Retinal pigment epithelial cell (primary cell): ENCODE results near the gene AADAT.

Experiments used
- DNase-seq: peaks from one replicate; pipeline ENCODE4 v3.0.0-alpha.2; 2010; ENCODE audit warnings: low read depth
- H3K4me3 ChIP-seq: 2 replicates; pipeline ENCODE4 v1.5.1; 2011; ENCODE audit warnings: mild to moderate bottlenecking, low read length, control low read depth, moderate library complexity
- TF ChIP-seq, protein P1 (sequence below): conservative IDR thresholded peaks from 2 replicates; pipeline ENCODE4 v1.5.1; 2011; ENCODE audit warnings: low read depth, low read length, control low read depth, inconsistent platforms

AADAT gene

DNA sequence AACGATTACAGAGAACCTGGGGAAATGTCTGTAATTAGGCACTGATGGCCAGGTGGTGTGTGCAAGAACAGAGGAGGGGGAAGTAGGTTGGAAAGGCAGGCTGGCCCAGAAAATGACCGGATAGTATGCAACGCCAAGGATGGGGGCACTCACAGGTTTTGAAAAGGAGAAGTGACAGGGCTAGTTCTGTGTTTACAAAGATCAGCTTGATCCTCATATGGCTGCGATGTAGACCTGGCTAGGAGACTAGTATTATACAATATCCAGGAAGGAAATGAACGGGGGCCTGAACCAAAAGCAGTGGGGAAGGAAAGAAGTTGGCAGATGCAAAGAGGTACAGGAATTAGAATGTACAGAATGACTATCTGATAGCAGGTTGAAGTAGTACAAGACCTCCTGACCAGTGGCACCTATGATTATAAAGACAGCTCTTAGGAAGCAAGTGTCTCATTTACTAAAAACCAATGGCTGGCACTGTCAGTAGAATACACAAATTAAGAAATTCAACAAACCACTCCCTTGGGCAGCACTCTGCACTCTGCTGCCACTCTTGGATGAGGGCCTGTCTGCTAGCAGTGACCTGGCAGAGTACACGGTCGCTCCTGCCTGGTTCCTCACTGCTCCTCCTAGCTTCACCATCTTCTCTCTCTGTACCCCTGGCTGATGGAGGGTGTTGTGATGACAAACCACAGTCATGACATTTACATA, 77.7 kb downstream of the AADAT start:
- TF ChIP-seq, protein P1, sequence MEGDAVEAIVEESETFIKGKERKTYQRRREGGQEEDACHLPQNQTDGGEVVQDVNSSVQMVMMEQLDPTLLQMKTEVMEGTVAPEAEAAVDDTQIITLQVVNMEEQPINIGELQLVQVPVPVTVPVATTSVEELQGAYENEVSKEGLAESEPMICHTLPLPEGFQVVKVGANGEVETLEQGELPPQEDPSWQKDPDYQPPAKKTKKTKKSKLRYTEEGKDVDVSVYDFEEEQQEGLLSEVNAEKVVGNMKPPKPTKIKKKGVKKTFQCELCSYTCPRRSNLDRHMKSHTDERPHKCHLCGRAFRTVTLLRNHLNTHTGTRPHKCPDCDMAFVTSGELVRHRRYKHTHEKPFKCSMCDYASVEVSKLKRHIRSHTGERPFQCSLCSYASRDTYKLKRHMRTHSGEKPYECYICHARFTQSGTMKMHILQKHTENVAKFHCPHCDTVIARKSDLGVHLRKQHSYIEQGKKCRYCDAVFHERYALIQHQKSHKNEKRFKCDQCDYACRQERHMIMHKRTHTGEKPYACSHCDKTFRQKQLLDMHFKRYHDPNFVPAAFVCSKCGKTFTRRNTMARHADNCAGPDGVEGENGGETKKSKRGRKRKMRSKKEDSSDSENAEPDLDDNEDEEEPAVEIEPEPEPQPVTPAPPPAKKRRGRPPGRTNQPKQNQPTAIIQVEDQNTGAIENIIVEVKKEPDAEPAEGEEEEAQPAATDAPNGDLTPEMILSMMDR = no peak
- no peak overlapping the region for H3K4me3 ChIP-seq
- DNase-seq = no peak
